GM18526 (cell line): ENCODE data around the gene MED16.

Experiments
- POLR2A ChIP-seq: IDR thresholded peaks from 3 replicates; pipeline ENCODE4 v1.6.1; 2011; ENCODE audit not compliant: insufficient read length; ENCODE audit errors: extremely low read depth

MED16 gene, protein sequence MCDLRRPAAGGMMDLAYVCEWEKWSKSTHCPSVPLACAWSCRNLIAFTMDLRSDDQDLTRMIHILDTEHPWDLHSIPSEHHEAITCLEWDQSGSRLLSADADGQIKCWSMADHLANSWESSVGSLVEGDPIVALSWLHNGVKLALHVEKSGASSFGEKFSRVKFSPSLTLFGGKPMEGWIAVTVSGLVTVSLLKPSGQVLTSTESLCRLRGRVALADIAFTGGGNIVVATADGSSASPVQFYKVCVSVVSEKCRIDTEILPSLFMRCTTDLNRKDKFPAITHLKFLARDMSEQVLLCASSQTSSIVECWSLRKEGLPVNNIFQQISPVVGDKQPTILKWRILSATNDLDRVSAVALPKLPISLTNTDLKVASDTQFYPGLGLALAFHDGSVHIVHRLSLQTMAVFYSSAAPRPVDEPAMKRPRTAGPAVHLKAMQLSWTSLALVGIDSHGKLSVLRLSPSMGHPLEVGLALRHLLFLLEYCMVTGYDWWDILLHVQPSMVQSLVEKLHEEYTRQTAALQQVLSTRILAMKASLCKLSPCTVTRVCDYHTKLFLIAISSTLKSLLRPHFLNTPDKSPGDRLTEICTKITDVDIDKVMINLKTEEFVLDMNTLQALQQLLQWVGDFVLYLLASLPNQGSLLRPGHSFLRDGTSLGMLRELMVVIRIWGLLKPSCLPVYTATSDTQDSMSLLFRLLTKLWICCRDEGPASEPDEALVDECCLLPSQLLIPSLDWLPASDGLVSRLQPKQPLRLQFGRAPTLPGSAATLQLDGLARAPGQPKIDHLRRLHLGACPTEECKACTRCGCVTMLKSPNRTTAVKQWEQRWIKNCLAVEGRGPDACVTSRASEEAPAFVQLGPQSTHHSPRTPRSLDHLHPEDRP

DNA sequence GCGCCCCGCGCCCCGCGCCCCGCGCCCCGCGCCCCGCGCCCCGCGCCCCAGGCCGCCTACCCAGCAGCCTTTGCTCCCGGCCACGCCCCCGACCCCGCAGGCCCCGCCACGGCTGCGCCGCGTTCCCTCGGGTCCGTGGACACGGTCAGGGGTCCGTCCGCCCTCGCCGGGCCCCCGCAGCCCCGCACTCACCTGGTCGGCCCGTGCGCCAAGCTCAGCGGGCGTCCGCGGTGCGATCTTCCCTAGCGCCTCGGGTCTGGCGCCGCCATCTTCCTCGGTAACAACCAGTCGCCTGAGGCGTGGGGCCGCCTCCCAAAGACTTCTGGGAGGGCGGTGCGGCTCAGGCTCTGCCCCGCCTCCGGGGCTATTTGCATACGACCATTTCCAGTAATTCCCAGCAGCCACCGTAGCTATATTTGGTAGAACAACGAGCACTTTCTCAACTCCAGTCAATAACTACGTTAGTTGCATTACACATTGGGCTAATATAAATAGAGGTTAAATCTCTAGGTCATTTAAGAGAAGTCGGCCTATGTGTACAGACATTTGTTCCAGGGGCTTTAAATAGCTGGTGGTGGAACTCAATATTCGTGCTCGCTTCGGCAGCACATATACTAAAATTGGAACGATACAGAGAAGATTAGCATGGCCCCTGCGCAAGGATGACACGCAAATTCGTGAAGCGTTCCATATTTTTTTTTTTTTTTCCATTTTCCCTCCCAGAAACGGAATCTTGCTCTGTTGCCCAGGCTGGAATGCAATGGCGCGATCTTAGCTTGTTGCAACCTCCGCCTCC lies at the start of gene MED16, which contains the start of gene RNU6-9:
Gene MED16 (minus strand): TSS at position 294 of the 796 bp plus-strand sequence. CDS start 2,056 bp downstream, outside the sequence.
Gene RNU6-9 (plus strand): TSS at position 591 of the 796 bp plus-strand sequence.
- peak; percentile 73 for TF ChIP-seq POLR2A

GRCh38 chr19:942133-942645 lies 49.2 kb upstream of the MED16 start:
- TF ChIP-seq POLR2A, result no peak

DNA sequence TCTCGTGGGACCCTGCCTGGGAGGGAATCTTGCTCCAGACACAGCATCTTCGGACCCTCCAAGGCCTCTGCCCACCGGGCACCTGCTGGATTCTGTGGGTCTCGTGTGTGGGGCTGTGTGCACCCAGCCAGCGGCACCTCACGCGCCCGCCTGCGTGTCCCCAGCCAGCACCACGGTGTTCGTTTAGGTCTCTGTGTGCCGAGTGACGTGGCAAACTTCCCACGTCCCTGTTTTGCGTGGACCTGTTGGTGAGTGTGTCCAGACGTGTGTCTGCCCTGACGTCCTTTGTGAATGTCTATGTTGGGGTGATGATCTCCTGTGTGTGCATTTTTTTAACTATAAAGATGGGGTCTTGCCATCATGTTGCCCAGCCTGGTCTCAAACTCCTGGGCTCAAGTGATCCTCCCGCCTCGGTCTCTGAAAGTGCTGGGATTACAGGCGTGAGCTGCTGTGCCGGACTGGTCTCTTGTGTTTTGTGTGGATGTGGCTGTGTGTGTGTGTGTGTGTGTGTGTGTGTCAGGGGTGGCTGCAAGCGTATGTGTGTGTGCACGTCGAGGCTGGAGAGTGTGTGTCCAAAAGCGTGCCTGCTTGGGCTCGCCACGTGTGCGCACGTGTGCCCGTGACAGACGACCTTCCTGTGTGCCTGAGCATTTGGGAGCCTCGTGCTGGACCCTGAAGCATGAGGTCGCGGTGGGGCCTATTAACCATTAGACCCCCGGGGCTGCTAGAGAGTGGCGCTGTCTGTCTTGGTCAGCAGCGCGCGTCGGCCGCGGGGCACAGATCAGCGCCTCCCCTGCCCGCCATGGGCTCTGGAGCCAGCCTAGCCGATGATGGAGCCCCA lies 48.5 kb upstream of the MED16 start:
- TF ChIP-seq POLR2A, result no peak

DNA sequence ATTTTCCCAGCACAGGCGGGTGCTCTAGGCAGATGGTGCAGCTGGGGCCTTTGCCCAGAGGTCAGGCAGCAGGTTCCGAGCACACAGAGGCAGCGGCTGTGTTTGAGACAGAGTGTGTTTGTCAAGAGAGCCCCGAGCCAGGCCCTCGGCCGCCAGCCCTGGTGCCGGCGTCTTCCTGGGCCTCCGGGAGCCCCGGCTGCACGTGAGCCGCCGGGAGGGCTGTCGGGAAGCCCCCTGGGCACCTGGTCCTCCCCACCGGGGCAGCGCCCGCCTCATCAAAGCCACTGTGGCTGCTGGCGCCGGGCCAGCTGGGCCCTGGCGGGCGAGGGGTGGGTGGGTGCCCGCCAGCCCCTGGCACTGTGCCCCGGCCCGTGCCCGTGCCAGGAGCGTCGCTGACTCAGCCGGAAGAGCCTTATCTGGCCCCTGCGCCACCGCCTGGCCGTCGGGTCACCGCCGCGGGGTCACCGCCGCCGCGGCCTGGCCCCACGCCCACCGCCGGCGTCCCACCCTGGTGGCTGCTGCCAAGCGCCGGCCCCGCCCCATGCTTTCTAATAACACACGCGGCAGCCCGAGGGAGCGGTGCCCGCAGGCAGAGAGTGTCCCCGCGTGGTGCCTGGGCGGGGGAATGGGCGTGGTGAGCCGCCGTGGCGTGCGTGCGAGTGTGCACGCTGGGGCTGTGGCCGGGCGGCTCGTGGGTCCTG lies 47.8 kb upstream of the MED16 start:
- no peak for TF ChIP-seq POLR2A

- no peak for TF ChIP-seq POLR2A
These were observed 46.9 kb upstream of the MED16 start for GRCh38 chr19:939922-940321.

GRCh38 chr19:939439-939838 lies 46.5 kb upstream of the MED16 start:
- TF ChIP-seq POLR2A, result no peak

GRCh38 chr19:938233-938923 lies 45.4 kb upstream of the MED16 start:
- no peak for TF ChIP-seq POLR2A

- TF ChIP-seq POLR2A, result no peak
These were observed 44.3 kb upstream of the MED16 start for GRCh38 chr19:937259-937694.

DNA sequence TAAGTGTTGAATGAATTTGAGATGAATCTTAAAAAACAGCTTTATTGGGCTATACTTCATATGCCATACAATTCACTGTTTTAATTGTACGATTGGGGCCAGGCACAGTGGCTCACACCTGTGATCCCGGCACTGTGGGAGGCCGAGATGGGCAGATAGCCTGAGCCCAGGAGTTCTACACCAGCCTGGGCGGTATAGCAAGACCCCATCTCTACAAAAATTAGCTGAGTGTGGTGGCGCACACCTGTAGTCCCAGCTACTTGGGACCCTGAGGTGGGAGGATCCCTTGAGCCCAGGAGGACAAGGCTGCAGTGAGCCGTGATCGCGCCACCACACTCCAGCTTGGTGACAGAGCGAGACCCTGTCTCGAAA lies 43.2 kb upstream of the MED16 start:
- TF ChIP-seq POLR2A, result no peak

GRCh38 chr19:934865-935479 lies 42.0 kb upstream of the MED16 start:
- TF ChIP-seq POLR2A, result no peak

GRCh38 chr19:934197-934840 lies 41.3 kb upstream of the MED16 start:
- no peak for TF ChIP-seq POLR2A

DNA sequence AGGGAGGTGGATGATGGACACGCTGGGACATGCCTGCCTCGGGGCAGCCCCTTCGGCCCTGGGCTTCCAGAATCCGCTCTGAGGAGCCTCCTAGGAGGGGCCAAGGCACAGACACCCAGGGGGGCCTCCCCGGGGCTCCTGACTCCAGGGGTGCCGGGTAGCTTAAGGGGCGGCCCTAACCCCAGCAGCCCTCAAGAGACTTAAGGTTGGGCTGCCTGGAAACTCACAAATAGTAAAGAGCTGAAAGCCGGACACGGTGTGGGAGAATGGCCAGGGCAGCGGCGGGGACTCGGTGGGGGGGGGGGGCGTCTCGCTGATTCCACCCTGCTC lies 40.5 kb upstream of the MED16 start:
- no peak for TF ChIP-seq POLR2A
